HL-60 (cell line): Measurements from ENCODE around the gene ZNF561.
A peak's percentile ranks its signal among the peaks of the same experiment; 100 is the strongest.
"Not testable (repeated sequence)": the region's sequence is repeated elsewhere in the genome, so short reads cannot be mapped to it uniquely, and the experiment has no call there.

Experiments
- DNase-seq, 2 experiments: peaks; one replicate each; pipeline ENCODE4 v3.0.0-alpha.2; 2010 to 2020; ENCODE audit warnings: low read depth in 1 of 2, low spot score in 1 of 2
- H3K27ac ChIP-seq: fragments of 250-450 bp; sonication (Bioruptor Pico); replicated peaks from 2 replicates; pipeline ENCODE4 v1.5.1; 2020; ENCODE audit warnings: mild to moderate bottlenecking, moderate library complexity
- H3K27me3 ChIP-seq: fragments of 250-450 bp; sonication (Bioruptor Pico); 2 replicates; pipeline ENCODE4 v1.5.1; 2021; ENCODE audit warnings: mild to moderate bottlenecking, moderate library complexity; ENCODE audit not compliant: insufficient read depth, poor library complexity, severe bottlenecking
- H3K4me3 ChIP-seq: replicated peaks from 2 replicates; pipeline ENCODE4 v1.5.1; 2011; ENCODE audit warnings: mild to moderate bottlenecking, control low read depth, low read length; ENCODE audit not compliant: insufficient read depth
- CTCF ChIP-seq: IDR thresholded peaks from one replicate; pipeline ENCODE4 v1.5.1; 2011; ENCODE audit warnings: low read length, control low read depth, inconsistent platforms; ENCODE audit not compliant: insufficient read depth
- GABPA ChIP-seq: IDR thresholded peaks from 2 replicates; pipeline ENCODE4 v1.6.1; 2012; ENCODE audit warnings: low read depth
- POLR2AphosphoS5 ChIP-seq: IDR thresholded peaks from 2 replicates; pipeline ENCODE4 v1.6.1; 2012; ENCODE audit warnings: low read depth
- REST ChIP-seq: IDR thresholded peaks from 2 replicates; pipeline ENCODE4 v1.6.1; 2012; ENCODE audit warnings: low read depth; ENCODE audit not compliant: insufficient replicate concordance
- SPI1 ChIP-seq: IDR thresholded peaks from 2 replicates; pipeline ENCODE4 v1.6.1; 2012; ENCODE audit warnings: low read depth, mild to moderate bottlenecking, borderline replicate concordance

Gene ZNF561

GRCh38 chr19:9584073-9584833 is 36.8 kb downstream of the ZNF561 start, which contains the start of gene ZNF121:
ZNF121 (minus strand) TSS chr19:9584504; CDS start chr19:9568097, 16,407 bp downstream.
- Histone ChIP-seq H3K27me3 (no peaks in the 10 kb centered on the region), H3K27ac (peak within 1 kb of the TSS; percentile 94)
- peak; percentile 80 to 86 for DNase-seq

GRCh38 chr19:9582081-9582725 is 38.8 kb downstream of the ZNF561 start:
- not testable (repeated sequence) for DNase-seq, H3K4me3 ChIP-seq, H3K27ac ChIP-seq, H3K27me3 ChIP-seq

More at GRCh38 chr19:9584073-9584833, 36.8 kb downstream of the ZNF561 start, which contains the start of gene ZNF121:
- peak within 1 kb of the TSS; percentile 80 for H3K4me3 ChIP-seq
- TF ChIP-seq SPI1: peak; percentile 24; the same call in 1 of the 2 replicates
- TF ChIP-seq CTCF: no peak
- TF ChIP-seq GABPA: peak; percentile 78
- peak; percentile 97 for TF ChIP-seq POLR2AphosphoS5
- TF ChIP-seq REST: peak; percentile 75

- Histone ChIP-seq H3K4me3 (no peak overlapping the region), H3K27ac (no peak overlapping the region), H3K27me3 (no peaks in the 10 kb centered on the region)
- no peak for DNase-seq
- no peak for TF ChIP-seq POLR2AphosphoS5
- TF ChIP-seq REST: no peak
- no peak for TF ChIP-seq SPI1
- no peak for TF ChIP-seq CTCF
- no peak for TF ChIP-seq GABPA
These were observed 40.3 kb downstream of the ZNF561 start for GRCh38 chr19:9580728-9581127.

GRCh38 chr19:9570255-9570654 is 50.8 kb downstream of the ZNF561 start:
- Histone ChIP-seq H3K27ac (no peak overlapping the region), H3K27me3 (no peaks in the 10 kb centered on the region), H3K4me3 (no peak overlapping the region)
- TF ChIP-seq GABPA: no peak
- TF ChIP-seq SPI1: no peak
- no peak for TF ChIP-seq CTCF
- TF ChIP-seq POLR2AphosphoS5: no peak
- TF ChIP-seq REST: no peak
- no peak for DNase-seq
